ENCODE measurements around the gene IFT88. TPM values are rescaled to one million over a fixed set of nuclear protein-coding genes. Genes with fewer than 3 reads are reported as not detected.

The IFT88 gene
- total RNA-seq, 8 experiments from 2014 or later = 8.9 to 31.7 (median 16.0) TPM

DNA sequence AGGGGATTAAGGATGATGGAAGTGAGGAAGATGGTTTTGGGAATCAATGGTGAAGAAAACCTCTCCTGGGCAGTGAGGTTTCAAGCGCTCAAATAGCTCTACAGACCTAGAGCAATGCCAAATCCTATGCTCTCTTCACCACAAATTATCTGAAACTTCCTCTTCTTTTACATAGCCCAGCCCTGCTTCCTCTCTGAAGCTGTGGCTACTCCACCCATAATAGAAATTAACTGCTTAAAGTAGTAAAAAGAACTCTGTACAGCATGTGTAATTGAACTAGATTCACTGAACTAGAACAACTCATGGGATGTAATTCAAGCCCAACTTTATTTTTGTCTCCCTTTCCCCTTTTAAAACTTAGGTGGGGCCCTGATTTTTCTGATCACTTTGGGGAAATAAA lies 20.4 kb upstream of the IFT88 start:
- Histone ChIP-seq H3K4me3 (no peak overlapping the region), H3K27ac (no peak overlapping the region), H3K4me1 (replicated peaks in 1 of 2) (no peaks in the 10 kb centered on the region)
- in situ Hi-C loops (cut with MboI; ENCODE audit: low pct_unique_long_range_greater_than_20kb in 2 of 9, low sequenced_read_pairs in 9 of 9, unreplicated experiment in 9 of 9) = no loop called here
- ATAC-seq (replicated peaks in 6 of 8) = peak in 3 of 8 experiments; percentile 63 to 100 (median 96)
- WGBS, 10 experiments = 60 to 100% (median 100%) methylated on average over 1 of the region's 1 CpG; no CpG with 5 or more reads in 3 of the 10 experiments

DNA sequence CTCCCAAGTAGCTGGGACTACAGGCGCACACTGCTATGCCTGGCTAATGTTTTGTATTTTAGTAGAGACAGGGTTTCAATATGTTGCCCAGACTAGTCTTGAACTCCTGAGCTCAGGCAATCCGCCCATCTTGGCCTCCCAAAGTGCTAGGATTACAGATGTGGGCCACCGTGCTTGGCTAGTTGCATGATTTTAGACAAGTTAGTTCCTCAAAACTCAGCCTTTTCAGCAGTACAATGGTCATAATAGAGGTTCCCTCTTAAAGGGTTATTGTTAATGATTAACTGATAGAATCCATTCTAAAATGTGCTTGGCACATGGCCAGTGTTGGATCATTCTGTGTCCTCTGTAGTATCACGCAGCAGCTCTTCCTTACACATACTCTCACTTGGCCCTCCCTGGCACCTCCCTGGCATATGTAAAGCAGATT lies 19.5 kb upstream of the IFT88 start:
- H3K27ac ChIP-seq = no peak overlapping the region
- in situ Hi-C loops (cut with MboI; ENCODE audit: low pct_unique_long_range_greater_than_20kb in 2 of 9, low sequenced_read_pairs in 9 of 9, unreplicated experiment in 9 of 9) = no loop called here
- ATAC-seq (replicated peaks in 6 of 8) = no peak

DNA sequence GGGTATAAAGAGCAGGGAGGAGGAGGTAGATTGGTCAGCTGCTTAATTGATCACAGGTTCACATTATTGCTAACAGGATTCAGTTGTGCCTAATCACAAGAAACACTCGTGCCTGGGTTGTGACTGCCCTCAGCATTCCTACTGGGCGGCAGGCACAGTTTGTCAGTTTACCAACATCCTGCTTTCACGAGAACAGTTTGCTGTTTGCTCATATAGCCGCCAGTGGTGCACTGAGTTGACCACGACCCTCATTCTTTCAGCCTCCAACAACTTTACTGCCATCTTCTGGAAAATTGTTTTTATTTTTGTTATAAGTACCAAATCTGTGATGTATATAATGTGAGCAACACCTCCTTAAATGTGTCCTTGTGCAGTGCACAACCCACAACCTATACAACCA lies 16.2 kb upstream of the IFT88 start:
- in situ Hi-C loops (cut with MboI; ENCODE audit: low pct_unique_long_range_greater_than_20kb in 2 of 9, low sequenced_read_pairs in 9 of 9, unreplicated experiment in 9 of 9) = no loop called here
- H3K4me1 ChIP-seq (replicated peaks in 1 of 2) = peaks cover 10 to 14% of the 10 kb centered on the region in 2 donors
- 0 to 100% (median 67%) methylated on average over 1 to 5 of the region's 5 CpGs; no CpG with 5 or more reads in 2 of the 10 experiments for WGBS, 10 experiments
- no peak for ATAC-seq (replicated peaks in 6 of 8)
- H3K27ac ChIP-seq = no peak overlapping the region
- no peak overlapping the region for H3K4me3 ChIP-seq

More for the DNA sequence above, 19.5 kb upstream of the IFT88 start:
- peaks cover 0 to 2% of the 10 kb centered on the region in 2 donors for H3K4me1 ChIP-seq (replicated peaks in 1 of 2)
- no peak overlapping the region for H3K4me3 ChIP-seq
- 14 to 100% (median 60%) methylated on average over 1 to 3 of the region's 4 CpGs; no CpG with 5 or more reads in 2 of the 10 experiments for WGBS, 10 experiments

DNA sequence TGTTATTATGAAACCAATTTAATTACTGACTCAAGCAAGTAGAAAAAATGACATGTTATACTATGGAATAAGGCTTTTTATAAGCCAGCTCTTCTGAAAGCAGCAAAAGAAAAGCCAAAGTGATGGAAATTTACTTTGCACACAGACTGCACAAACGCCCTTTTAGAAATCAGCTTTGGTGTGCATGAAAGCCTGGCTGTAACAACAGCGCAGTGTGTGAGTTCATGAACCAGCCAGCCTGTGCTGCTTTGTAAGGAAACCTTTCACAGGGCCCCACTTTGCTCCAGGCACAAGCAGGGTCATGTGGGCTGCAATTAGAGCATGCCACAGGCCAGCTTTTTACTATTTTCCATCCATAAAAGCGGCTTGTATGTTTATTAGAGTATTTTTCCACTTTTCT lies 13.6 kb upstream of the IFT88 start:
- ATAC-seq (replicated peaks in 6 of 8) = peak; percentile 63 to 100 (median 99)
- Histone ChIP-seq H3K4me3 (no peak overlapping the region), H3K4me1 (replicated peaks in 1 of 2) (peaks cover 10 to 14% of the 10 kb centered on the region in 2 donors), H3K27ac (peak overlapping the region in 1 of 2 donors; percentile 69)
- in situ Hi-C loops (cut with MboI; ENCODE audit: low pct_unique_long_range_greater_than_20kb in 2 of 9, low sequenced_read_pairs in 9 of 9, unreplicated experiment in 9 of 9) = no loop called here
- 20 to 50% (median 28%) methylated on average over 1 to 3 of the region's 3 CpGs; no CpG with 5 or more reads in 4 of the 10 experiments for WGBS, 10 experiments

DNA sequence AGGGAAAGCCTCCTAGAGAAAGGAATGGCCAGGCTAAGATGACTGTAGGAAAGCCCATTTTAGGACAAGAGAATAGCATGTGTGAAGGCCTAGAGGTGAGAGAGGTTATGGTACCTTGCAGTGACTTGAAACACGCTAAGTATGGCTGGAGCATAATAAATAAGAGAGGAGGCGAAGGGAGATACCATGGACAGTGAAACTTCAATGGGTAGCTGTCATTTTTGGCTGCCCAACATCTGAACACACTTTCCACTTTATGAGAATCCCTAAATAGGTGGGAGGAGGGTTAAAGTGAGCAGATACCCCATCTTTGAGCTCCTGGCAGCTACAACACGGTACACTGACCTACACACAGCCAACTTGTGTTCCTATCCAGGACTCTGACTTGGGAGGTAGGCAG lies 8.0 kb upstream of the IFT88 start:
- peaks cover 0 to 7% of the 10 kb centered on the region in 2 donors for H3K4me1 ChIP-seq (replicated peaks in 1 of 2)
- no peak overlapping the region for H3K4me3 ChIP-seq
- WGBS, 10 experiments = 30 to 94% (median 67%) methylated on average over 1 to 3 of the region's 3 CpGs; no CpG with 5 or more reads in 1 of the 10 experiments
- H3K27ac ChIP-seq = no peak overlapping the region
- in situ Hi-C loops (cut with MboI; ENCODE audit: low pct_unique_long_range_greater_than_20kb in 2 of 9, low sequenced_read_pairs in 9 of 9, unreplicated experiment in 9 of 9) = no loop called here
- ATAC-seq (replicated peaks in 6 of 8) = no peak

DNA sequence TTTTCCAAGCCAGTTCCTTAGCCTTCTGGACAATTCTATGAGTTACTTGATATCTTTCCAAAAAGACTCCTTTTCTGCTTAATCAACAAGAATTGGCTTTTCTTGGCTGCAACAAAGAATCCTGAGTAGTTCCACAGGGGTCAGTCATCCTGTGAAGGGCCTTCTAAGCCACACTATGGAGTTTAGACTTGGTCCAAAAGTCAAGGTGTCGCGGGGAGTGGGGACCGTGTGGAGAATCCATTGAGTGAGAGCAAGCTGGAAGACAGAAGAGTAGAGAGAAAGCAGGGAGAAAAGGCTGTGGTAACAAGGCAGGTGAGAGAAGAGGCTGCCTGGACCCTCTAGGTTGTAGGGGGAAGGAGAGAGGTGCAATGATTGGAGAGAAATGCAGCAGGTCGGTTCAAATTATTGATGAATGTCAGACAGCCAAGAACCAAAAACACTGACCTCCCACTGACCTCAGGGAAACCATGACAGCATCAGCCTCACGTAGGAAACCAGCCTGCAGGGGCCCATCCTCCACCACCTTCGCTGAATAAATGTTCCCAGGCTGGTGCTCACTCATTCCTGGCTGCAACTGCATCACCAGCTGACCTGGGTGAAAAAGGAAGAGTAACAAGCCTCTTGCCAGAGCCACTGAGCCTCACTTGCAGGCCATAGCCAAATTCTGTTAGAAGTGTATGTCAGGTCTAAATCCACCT lies 7.1 kb upstream of the IFT88 start:
- peak in 5 of 8 experiments; percentile 24 to 50 (median 37) for ATAC-seq (replicated peaks in 6 of 8)
- peaks cover 0 to 7% of the 10 kb centered on the region in 2 donors for H3K4me1 ChIP-seq (replicated peaks in 1 of 2)
- 29 to 90% (median 76%) methylated on average over 1 to 5 of the region's 6 CpGs; no CpG with 5 or more reads in 3 of the 10 experiments for WGBS, 10 experiments
- H3K27ac ChIP-seq = no peak overlapping the region
- in situ Hi-C loops (cut with MboI; ENCODE audit: low pct_unique_long_range_greater_than_20kb in 2 of 9, low sequenced_read_pairs in 9 of 9, unreplicated experiment in 9 of 9) = no loop called here
- H3K4me3 ChIP-seq = no peak overlapping the region

DNA sequence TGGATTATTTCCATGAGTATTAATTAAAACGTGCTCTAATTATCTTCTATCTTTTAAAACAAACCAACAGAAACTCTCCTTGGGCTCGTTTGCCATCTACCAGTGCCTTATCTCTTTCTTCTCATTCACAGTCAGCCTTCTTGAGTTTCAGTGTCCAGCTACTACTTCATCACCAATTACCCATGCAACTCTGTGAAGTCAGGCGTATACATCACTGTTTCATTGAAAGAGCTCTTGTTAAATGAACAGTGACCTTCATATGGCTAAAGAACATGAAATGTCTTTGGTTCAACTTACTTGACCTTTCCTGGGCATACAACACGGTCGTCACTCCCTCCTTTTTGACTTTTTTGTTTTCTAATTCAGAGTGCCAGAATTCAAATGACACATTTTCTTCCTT lies 5.2 kb upstream of the IFT88 start:
- Histone ChIP-seq H3K4me1 (replicated peaks in 1 of 2) (peaks cover 5 to 7% of the 10 kb centered on the region in 2 donors), H3K27ac (no peak overlapping the region), H3K4me3 (no peak overlapping the region)
- no peak for ATAC-seq (replicated peaks in 6 of 8)
- in situ Hi-C loops (cut with MboI; ENCODE audit: low pct_unique_long_range_greater_than_20kb in 2 of 9, low sequenced_read_pairs in 9 of 9, unreplicated experiment in 9 of 9) = no loop called here
- WGBS, 10 experiments = 12 to 43% (median 27%) methylated on average over 3 to 5 of the region's 5 CpGs; no CpG with 5 or more reads in 1 of the 10 experiments

DNA sequence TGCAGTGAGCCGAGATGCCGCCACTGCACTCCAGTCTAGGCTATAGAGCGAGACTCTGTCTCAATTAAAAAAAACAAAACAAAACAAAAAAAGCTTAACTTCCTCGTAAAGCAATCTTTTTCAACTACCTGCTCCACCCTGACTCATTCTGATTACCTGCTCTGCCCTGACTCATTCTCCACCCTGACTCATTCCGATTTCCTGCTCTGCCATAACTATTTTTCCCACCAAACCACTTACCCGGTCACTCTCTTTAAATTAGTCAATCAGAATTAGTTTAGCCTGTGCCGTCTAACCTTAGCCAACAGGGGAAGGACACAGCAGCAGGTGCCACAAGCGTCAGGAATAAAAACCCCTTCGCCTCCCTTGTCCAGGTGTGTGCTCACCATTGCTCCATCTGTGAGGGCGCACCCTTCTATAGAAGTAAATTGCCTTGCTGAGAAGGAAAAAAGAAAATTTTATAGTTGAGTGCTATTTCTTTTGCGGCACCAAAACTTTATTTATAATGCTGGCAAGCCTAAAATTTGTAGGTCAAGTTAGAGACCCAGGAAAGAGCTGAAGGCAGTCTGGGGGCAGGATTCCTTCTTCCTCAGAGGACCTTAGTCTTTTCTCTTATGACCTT lies 1.7 kb upstream of the IFT88 start:
- in situ Hi-C loops (cut with MboI; ENCODE audit: low pct_unique_long_range_greater_than_20kb in 2 of 9, low sequenced_read_pairs in 9 of 9, unreplicated experiment in 9 of 9) = no loop called here
- H3K27ac ChIP-seq = no peak overlapping the region

DNA sequence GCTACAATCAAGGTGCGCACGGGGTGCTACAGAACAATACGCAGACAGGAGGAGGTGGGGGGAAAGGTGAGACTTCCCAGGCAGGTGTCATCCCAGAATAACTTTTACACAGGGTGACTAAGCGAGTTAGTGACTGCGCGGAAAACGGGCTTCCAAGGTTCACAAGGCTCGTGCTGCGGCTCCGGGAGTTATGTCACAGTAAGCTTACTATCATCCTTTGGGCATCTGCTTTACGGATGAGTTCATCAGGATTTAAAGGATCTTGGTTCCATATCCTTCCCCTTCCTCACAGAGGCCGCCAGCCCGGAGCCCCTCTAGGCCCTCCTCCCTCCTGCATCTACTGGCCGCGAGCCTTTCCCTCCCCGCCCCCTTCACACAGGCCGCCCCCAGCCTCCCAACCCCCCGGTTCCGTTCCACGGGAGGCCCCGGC lies 474 bp upstream of the IFT88 start:
- Histone ChIP-seq H3K4me3 (peak overlapping the region; percentile 47 to 95 (median 63)), H3K4me1 (replicated peaks in 1 of 2) (peaks cover 4 to 11% of the 10 kb centered on the region in 2 donors), H3K27ac (peak overlapping the region; percentile 85 to 87)
- in situ Hi-C loops (cut with MboI; ENCODE audit: low pct_unique_long_range_greater_than_20kb in 2 of 9, low sequenced_read_pairs in 9 of 9, unreplicated experiment in 9 of 9) = no loop called here
- peak in 5 of 8 experiments; percentile 14 to 72 (median 71) for ATAC-seq (replicated peaks in 6 of 8)
- 17 to 68% (median 37%) methylated on average over 2 to 10 of the region's 21 CpGs; no CpG with 5 or more reads in 2 of the 10 experiments for WGBS, 10 experiments

More for the DNA sequence above, 1.7 kb upstream of the IFT88 start:
- Histone ChIP-seq H3K4me3 (no peak overlapping the region), H3K4me1 (replicated peaks in 1 of 2) (peaks cover 4 to 11% of the 10 kb centered on the region in 2 donors)
- no peak for ATAC-seq (replicated peaks in 6 of 8)
- 94 to 100% (median 98%) methylated on average over 1 to 9 of the region's 11 CpGs for WGBS, 10 experiments

DNA sequence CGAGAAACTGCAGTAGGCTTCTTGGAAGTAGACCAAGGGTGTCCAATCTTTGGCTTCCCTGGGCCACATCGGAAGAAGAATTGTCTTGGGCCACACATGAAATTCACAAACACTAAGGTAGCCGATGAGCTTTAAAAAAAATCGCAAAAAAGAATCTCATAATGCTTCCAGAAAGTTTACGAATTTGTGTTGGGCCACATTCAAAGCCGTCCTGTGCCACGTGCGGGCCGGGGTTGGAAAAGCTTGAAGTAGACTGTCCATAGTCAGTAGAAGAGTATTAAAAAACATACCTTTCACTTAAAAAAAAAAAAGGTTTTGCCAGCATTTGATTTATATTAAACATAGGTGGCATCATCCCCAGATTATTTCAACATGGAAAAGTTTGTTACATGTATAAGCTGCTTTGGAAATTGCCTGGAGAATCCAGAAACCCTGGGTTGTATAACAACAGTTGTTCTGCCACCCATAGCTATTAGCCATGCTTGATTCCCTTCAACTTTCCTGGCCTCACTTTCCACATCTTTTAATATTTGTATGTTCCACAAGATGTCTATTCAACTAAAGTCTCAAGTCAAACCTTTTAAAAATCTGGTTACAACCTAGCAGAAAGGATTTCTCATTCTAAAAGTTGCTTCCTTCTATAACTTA lies 1.0 kb downstream of the IFT88 start:
- peak overlapping the region; percentile 47 to 95 (median 63) for H3K4me3 ChIP-seq
- peaks cover 4 to 11% of the 10 kb centered on the region in 2 donors for H3K4me1 ChIP-seq (replicated peaks in 1 of 2)
- peak overlapping the region in 1 of 2 donors; percentile 87 for H3K27ac ChIP-seq
- no peak for ATAC-seq (replicated peaks in 6 of 8)
- in situ Hi-C loops (cut with MboI; ENCODE audit: low pct_unique_long_range_greater_than_20kb in 2 of 9, low sequenced_read_pairs in 9 of 9, unreplicated experiment in 9 of 9) = no loop called here
- 0 to 49% (median 20%) methylated on average over 6 to 9 of the region's 9 CpGs; no CpG with 5 or more reads in 2 of the 10 experiments for WGBS, 10 experiments

DNA sequence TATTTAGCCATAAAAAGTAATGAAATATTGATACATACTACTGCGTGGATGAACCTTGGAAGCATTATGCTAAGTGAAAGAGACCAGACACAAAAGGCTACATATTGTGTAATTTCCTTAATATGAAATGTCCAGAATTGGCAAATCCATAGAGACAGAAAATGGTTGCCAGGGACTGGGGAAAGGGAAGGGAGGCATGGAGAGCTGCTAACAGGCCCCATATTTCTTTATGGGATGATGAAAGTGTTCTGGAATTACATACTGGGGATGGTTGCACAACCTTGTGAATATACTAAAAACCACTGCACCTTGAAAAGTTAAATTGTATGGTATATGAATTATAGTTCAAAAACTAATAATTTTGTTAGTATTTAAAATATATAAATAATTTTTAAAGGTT lies 3.6 kb downstream of the IFT88 start:
- in situ Hi-C loops (cut with MboI; ENCODE audit: low pct_unique_long_range_greater_than_20kb in 2 of 9, low sequenced_read_pairs in 9 of 9, unreplicated experiment in 9 of 9) = no loop called here
- H3K4me1 ChIP-seq (replicated peaks in 1 of 2) = peaks cover 4 to 11% of the 10 kb centered on the region in 2 donors
- H3K27ac ChIP-seq = no peak overlapping the region
- no peak for ATAC-seq (replicated peaks in 6 of 8)
- H3K4me3 ChIP-seq = no peak overlapping the region
- WGBS, 10 experiments = 0 to 100% (median 93%) methylated on average over 1 of the region's 1 CpG; no CpG with 5 or more reads in 3 of the 10 experiments

DNA sequence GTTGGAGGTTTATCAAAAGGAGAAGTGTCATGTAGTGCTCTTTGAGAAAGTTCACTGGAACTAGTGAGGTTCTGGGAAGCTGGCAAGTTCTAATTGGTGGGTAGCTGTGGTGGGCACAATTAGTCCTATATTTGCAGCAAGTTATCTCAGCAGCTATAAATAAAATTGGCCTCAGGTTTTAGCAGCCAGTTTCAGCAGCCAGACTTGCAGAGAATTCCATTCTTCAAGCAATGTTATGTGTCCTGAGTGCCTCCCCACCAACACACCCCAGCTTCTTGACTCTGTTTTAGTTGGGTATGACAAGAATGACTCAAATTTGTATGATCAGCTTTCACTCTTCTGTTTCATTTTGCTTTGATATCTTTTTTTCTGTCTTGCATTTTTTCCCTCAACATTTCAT lies 4.7 kb downstream of the IFT88 start:
- in situ Hi-C loops (cut with MboI; ENCODE audit: low pct_unique_long_range_greater_than_20kb in 2 of 9, low sequenced_read_pairs in 9 of 9, unreplicated experiment in 9 of 9) = no loop called here
- H3K27ac ChIP-seq = no peak overlapping the region
- H3K4me3 ChIP-seq = no peak overlapping the region
- ATAC-seq (replicated peaks in 6 of 8) = no peak
- peaks cover 4 to 5% of the 10 kb centered on the region in 2 donors for H3K4me1 ChIP-seq (replicated peaks in 1 of 2)

DNA sequence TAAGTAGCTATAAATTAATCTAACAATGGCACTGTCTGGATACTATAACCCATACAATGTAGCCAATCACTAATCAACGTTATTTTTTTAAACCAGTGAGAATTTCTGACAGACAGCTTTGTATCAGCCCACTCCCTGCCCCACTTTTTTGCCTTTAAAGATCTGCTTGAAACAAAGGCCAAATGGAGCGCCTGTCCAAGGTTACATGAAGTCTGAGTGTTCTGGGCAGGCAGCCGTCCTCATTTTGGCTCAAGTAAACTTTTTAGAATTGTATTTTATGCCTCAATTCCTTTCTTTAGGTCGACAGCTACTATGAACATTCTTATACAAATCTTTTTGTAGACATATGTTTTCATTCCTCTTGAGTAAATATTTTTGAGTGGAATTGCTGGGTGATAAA lies 6.2 kb downstream of the IFT88 start:
- Histone ChIP-seq H3K4me3 (no peak overlapping the region), H3K27ac (no peak overlapping the region), H3K4me1 (replicated peaks in 1 of 2) (peaks cover under 1 to 1% of the 10 kb centered on the region in 2 donors)
- in situ Hi-C loops (cut with MboI; ENCODE audit: low pct_unique_long_range_greater_than_20kb in 2 of 9, low sequenced_read_pairs in 9 of 9, unreplicated experiment in 9 of 9) = no loop called here
- ATAC-seq (replicated peaks in 6 of 8) = no peak
- WGBS, 10 experiments = 63 to 95% (median 83%) methylated on average over 2 to 4 of the region's 4 CpGs

Data from motor neuron (in vitro differentiated cells).